ENCODE data around the gene ARHGAP32. TPM values are rescaled to one million over a fixed set of nuclear protein-coding genes. Genes with fewer than 3 reads are reported as not detected.
"Not testable (repeated sequence)": the region's sequence is repeated elsewhere in the genome, so short reads cannot be mapped to it uniquely, and the experiment has no call there.

The ARHGAP32 gene
- total and polyA plus RNA-seq, 4 experiments from 2014 or later: 0.18 to 9.6 (median 3.9) TPM

DNA sequence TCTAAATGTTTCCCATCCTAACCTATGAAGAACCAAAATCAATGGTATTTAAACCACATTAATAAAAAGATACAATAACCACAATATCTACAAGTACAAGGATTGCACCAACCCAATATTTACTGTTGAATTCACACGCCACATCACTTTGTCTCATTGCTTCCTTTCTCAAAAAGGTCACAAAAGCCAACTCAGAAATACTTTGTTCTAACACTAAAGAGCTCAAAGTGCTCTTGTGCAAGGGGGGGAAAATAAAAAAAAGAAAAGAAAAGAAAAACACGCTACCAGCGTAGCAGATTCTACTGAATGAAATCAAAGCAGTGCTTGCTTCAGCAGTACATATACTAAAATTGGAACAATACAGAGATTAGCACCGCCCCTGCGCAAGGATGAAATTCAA is 10.5 kb upstream of the ARHGAP32 start:
- POLR2A ChIA-PET (ENCODE audit: partially characterized antibody): no interaction called here
- Histone ChIP-seq H3K4me3 (ENCODE audit: low read length in 2 of 2) (no peak overlapping the region), H3K9me3 (ENCODE audit: control insufficient read depth in 1 of 2, low read length in 2 of 2) (no peaks in the 10 kb centered on the region), H3K27ac (ENCODE audit: low read depth, low read length) (no peak overlapping the region), H3K36me3 (ENCODE audit: insufficient read depth, low read length) (no peaks in the 10 kb centered on the region), H3K4me1 (ENCODE audit: insufficient read depth, low read length) (no peaks in the 10 kb centered on the region), H3K27me3 (ENCODE audit: insufficient read depth, low read length) (no peaks in the 10 kb centered on the region)
- H3K4me3 Mint-ChIP-seq: no peak overlapping the region
- no peak overlapping the region for H3K27ac Mint-ChIP-seq
- no peak for DNase-seq
- no peaks in the 10 kb centered on the region for H3K4me1 Mint-ChIP-seq
- peaks cover 0 to 3% of the 10 kb centered on the region in 2 donors for H3K36me3 Mint-ChIP-seq
- CTCF ChIA-PET (ENCODE audit: partially characterized antibody): no interaction called here
- H3K9me3 Mint-ChIP-seq: peaks cover 0 to 18% (median 14%) of the 10 kb centered on the region in 8 donors
- intact Hi-C loops (cut with micrococcal nuclease): no loop called here
- H3K27me3 Mint-ChIP-seq: no peaks in the 10 kb centered on the region

DNA sequence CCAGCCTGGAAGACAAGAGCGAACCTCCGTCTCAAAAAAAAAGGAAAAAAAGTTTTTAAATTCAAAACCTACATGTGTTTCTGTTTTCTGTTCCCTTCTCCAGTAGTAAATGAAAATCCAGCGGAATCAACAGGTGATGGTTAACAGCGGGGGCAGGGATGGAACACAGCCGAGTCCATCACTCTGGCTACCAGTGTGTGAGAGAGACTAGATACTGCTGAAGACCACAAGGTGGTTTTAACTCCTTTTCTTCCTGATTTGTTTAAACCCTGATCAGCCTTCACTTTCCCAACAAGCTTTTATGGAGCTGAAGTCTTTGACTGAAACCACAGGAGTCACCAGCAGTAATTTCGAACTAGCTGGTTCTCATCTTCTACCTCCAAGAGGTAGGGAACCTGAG is 3.6 kb upstream of the ARHGAP32 start:
- peaks cover 0 to 18% (median 13%) of the 10 kb centered on the region in 8 donors for H3K9me3 Mint-ChIP-seq
- Histone ChIP-seq H3K9me3 (ENCODE audit: control insufficient read depth in 1 of 2, low read length in 2 of 2) (no peaks in the 10 kb centered on the region), H3K27ac (ENCODE audit: low read depth, low read length) (no peak overlapping the region), H3K36me3 (ENCODE audit: insufficient read depth, low read length) (no peaks in the 10 kb centered on the region), H3K27me3 (ENCODE audit: insufficient read depth, low read length) (no peaks in the 10 kb centered on the region), H3K4me3 (ENCODE audit: low read length in 2 of 2) (no peak overlapping the region), H3K4me1 (ENCODE audit: insufficient read depth, low read length) (no peaks in the 10 kb centered on the region)
- H3K27me3 Mint-ChIP-seq: no peaks in the 10 kb centered on the region
- intact Hi-C loops (cut with micrococcal nuclease): no loop called here
- DNase-seq: no peak
- H3K4me1 Mint-ChIP-seq: no peaks in the 10 kb centered on the region
- no peak overlapping the region for H3K27ac Mint-ChIP-seq
- CTCF ChIA-PET (ENCODE audit: partially characterized antibody): no interaction called here
- H3K36me3 Mint-ChIP-seq: peaks cover 0 to 3% of the 10 kb centered on the region in 2 donors
- no peak overlapping the region for H3K4me3 Mint-ChIP-seq
- POLR2A ChIA-PET (ENCODE audit: partially characterized antibody): no interaction called here

DNA sequence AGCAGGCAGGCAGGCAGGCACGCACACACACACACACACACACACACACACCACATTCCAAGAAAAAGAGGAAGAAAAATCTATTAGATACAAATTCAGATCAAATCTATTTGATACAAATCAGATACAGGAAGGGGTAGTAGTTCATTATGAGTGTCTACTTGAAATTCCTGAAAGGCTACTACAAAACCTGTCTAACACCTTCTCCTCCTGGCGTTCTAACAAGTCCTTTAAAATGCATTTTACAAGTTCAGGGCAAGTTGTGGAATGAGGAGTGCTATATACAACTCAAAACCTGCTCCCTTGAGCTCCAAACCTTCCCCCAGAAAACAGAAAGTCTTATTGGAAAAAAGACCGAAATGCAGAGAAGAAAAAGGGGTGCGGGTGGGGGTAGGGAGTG is 476 bp downstream of the ARHGAP32 start:
- Histone ChIP-seq H3K27ac (ENCODE audit: low read depth, low read length) (no peak overlapping the region), H3K36me3 (ENCODE audit: insufficient read depth, low read length) (no peaks in the 10 kb centered on the region), H3K27me3 (ENCODE audit: insufficient read depth, low read length) (no peaks in the 10 kb centered on the region), H3K4me3 (ENCODE audit: low read length in 2 of 2) (no peak overlapping the region), H3K4me1 (ENCODE audit: insufficient read depth, low read length) (no peaks in the 10 kb centered on the region), H3K9me3 (ENCODE audit: control insufficient read depth in 1 of 2, low read length in 2 of 2) (no peaks in the 10 kb centered on the region)
- Mint-ChIP-seq H3K4me1 (no peaks in the 10 kb centered on the region), H3K27me3 (no peaks in the 10 kb centered on the region), H3K9me3 (peaks cover 0 to 11% (median 6%) of the 10 kb centered on the region in 8 donors), H3K4me3 (no peak overlapping the region), H3K36me3 (no peaks in the 10 kb centered on the region), H3K27ac (no peak overlapping the region)
- intact Hi-C loops (cut with micrococcal nuclease): no loop called here
- CTCF ChIA-PET (ENCODE audit: partially characterized antibody): no interaction called here
- no peak for DNase-seq
- POLR2A ChIA-PET (ENCODE audit: partially characterized antibody): no interaction called here

DNA sequence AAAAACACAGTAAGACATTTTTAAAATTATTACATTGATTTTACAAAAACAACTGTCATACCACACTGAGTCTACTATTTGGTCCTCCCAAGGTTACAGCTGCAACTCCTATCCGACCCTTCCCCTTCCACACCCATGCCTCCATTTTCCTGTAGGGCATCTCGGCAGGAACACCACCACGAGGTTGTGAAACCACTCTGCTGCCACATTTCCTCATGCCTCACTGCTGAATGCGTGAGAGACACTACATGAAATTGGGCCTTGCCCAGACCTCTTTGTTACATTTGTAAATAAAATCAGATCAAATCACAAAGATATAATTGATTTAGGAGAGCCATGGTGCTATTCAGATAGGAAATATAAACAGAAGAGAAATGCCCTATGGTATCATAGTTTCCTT is 2.0 kb downstream of the ARHGAP32 start:
- Histone ChIP-seq H3K4me1 (ENCODE audit: insufficient read depth, low read length) (no peaks in the 10 kb centered on the region), H3K27ac (ENCODE audit: low read depth, low read length) (no peak overlapping the region), H3K9me3 (ENCODE audit: control insufficient read depth in 1 of 2, low read length in 2 of 2) (no peaks in the 10 kb centered on the region), H3K36me3 (ENCODE audit: insufficient read depth, low read length) (no peaks in the 10 kb centered on the region), H3K27me3 (ENCODE audit: insufficient read depth, low read length) (no peaks in the 10 kb centered on the region), H3K4me3 (ENCODE audit: low read length in 2 of 2) (no peak overlapping the region)
- Mint-ChIP-seq H3K27me3 (no peaks in the 10 kb centered on the region), H3K4me3 (no peak overlapping the region), H3K27ac (no peak overlapping the region), H3K4me1 (no peaks in the 10 kb centered on the region), H3K36me3 (peaks cover 0 to 4% of the 10 kb centered on the region in 2 donors), H3K9me3 (peaks cover 0 to 14% (median 6%) of the 10 kb centered on the region in 8 donors)
- DNase-seq: no peak
- intact Hi-C loops (cut with micrococcal nuclease): no loop called here
- ChIA-PET CTCF (ENCODE audit: partially characterized antibody) (no interaction called here), POLR2A (ENCODE audit: partially characterized antibody) (no interaction called here)

DNA sequence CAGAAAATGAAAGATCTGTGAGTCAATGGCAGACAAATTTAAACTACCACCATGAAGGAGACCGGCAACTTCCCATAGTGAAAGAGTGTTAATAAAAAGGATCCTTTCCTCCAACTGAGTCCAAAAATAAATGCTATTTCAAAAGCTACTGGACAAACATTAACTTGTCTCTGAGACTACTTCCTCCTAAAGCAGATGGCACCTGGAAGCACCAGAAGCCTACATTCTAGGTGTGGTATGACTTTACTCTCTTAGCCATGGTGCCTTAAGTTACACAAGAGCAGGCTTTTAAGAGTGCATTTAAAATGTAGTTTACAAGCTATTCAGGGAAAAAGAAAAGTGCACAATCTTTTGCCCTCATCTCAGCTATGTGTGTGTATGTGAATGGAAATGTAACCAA is 2.5 kb downstream of the ARHGAP32 start:
- no peak for DNase-seq
- peaks cover 0 to 4% of the 10 kb centered on the region in 2 donors for H3K36me3 Mint-ChIP-seq
- no peaks in the 10 kb centered on the region for H3K27me3 ChIP-seq (ENCODE audit: insufficient read depth, low read length)
- H3K36me3 ChIP-seq (ENCODE audit: insufficient read depth, low read length): no peaks in the 10 kb centered on the region
- no peak overlapping the region for H3K4me3 ChIP-seq (ENCODE audit: low read length in 2 of 2)
- ChIA-PET POLR2A (ENCODE audit: partially characterized antibody) (no interaction called here), CTCF (ENCODE audit: partially characterized antibody) (no interaction called here)
- H3K4me1 ChIP-seq (ENCODE audit: insufficient read depth, low read length): no peaks in the 10 kb centered on the region
- no peaks in the 10 kb centered on the region for H3K4me1 Mint-ChIP-seq
- intact Hi-C loops (cut with micrococcal nuclease): no loop called here
- no peak overlapping the region for H3K27ac Mint-ChIP-seq
- no peak overlapping the region for H3K4me3 Mint-ChIP-seq
- no peaks in the 10 kb centered on the region for H3K9me3 ChIP-seq (ENCODE audit: control insufficient read depth in 1 of 2, low read length in 2 of 2)
- no peak overlapping the region for H3K27ac ChIP-seq (ENCODE audit: low read depth, low read length)
- H3K9me3 Mint-ChIP-seq: peaks cover 0 to 15% (median 7%) of the 10 kb centered on the region in 8 donors
- H3K27me3 Mint-ChIP-seq: no peaks in the 10 kb centered on the region

DNA sequence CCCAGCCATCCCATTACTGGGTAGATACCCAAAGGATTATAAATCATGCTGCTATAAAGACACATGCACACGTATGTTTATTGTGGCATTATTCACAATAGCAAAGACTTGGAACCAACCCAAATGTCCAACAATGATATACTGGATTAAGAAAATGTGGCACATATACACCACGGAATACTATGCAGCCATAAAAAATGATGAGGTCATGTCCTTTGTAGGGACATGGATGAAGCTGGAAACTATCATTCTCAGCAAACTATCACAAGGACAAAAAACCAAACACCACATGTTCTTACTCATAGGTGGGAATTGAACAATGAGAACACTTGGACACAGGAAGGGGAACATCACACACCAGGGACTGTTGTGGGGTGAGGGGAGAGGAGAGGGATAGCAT is 7.0 kb downstream of the ARHGAP32 start:
- H3K4me3 Mint-ChIP-seq; H3K4me1 Mint-ChIP-seq; H3K4me1 ChIP-seq (ENCODE audit: insufficient read depth, low read length); POLR2A ChIA-PET (ENCODE audit: partially characterized antibody); DNase-seq; intact Hi-C loops (cut with micrococcal nuclease); H3K36me3 Mint-ChIP-seq; H3K27ac ChIP-seq (ENCODE audit: low read depth, low read length); H3K27me3 Mint-ChIP-seq; H3K27me3 ChIP-seq (ENCODE audit: insufficient read depth, low read length); H3K27ac Mint-ChIP-seq; CTCF ChIA-PET (ENCODE audit: partially characterized antibody); H3K9me3 ChIP-seq (ENCODE audit: control insufficient read depth in 1 of 2, low read length in 2 of 2); H3K36me3 ChIP-seq (ENCODE audit: insufficient read depth, low read length); H3K4me3 ChIP-seq (ENCODE audit: low read length in 2 of 2): not testable (repeated sequence)
- peaks cover 0 to 19% (median 8%) of the 10 kb centered on the region in 8 donors for H3K9me3 Mint-ChIP-seq

DNA sequence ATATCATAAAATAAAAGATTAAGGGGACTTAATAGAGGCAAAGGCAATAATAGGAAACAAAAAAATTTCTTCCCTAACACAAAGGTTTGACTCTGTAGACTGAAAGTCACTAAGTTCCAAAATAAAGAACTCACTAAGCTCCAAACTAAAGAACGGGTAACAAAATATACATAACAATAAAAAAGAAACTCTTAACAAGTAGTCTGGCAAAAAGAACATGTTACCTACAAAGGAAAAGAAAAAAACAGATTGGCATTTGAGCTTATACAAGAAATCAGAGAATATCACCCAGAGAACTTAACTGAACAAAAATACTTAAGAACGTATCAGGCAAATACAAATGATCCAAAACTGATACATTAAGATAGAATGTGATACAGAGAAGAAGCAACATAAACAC is 7.5 kb downstream of the ARHGAP32 start:
- POLR2A ChIA-PET (ENCODE audit: partially characterized antibody): no interaction called here
- no peaks in the 10 kb centered on the region for H3K27me3 Mint-ChIP-seq
- CTCF ChIA-PET (ENCODE audit: partially characterized antibody): no interaction called here
- Histone ChIP-seq H3K4me3 (ENCODE audit: low read length in 2 of 2) (no peak overlapping the region), H3K36me3 (ENCODE audit: insufficient read depth, low read length) (no peaks in the 10 kb centered on the region), H3K27ac (ENCODE audit: low read depth, low read length) (no peak overlapping the region), H3K4me1 (ENCODE audit: insufficient read depth, low read length) (no peaks in the 10 kb centered on the region), H3K27me3 (ENCODE audit: insufficient read depth, low read length) (no peaks in the 10 kb centered on the region), H3K9me3 (ENCODE audit: control insufficient read depth in 1 of 2, low read length in 2 of 2) (no peaks in the 10 kb centered on the region)
- peaks cover 0 to 19% (median 8%) of the 10 kb centered on the region in 8 donors for H3K9me3 Mint-ChIP-seq
- no peak for DNase-seq
- H3K36me3 Mint-ChIP-seq: peaks cover 0 to 4% of the 10 kb centered on the region in 2 donors
- no peak overlapping the region for H3K27ac Mint-ChIP-seq
- H3K4me1 Mint-ChIP-seq: no peaks in the 10 kb centered on the region
- no peak overlapping the region for H3K4me3 Mint-ChIP-seq
- intact Hi-C loops (cut with micrococcal nuclease): no loop called here

DNA sequence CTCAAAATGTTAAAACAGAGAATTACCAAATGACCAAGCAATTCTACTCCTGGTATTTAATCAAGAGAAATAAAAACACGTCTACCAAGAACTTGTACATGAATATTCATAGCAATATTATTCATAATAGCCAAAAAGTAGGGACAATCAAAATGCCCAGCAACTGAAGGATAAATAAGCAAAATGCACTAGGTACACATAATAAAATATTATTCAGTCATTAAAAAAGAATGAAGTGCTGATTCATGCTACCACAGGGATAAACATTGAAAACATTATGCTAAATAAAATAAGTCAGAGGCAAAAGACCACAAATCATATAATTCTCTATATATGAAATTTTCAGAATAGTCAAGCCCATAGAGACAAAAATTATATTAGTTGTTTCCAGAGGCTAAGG is 24.8 kb downstream of the ARHGAP32 start:
- Histone ChIP-seq H3K9me3 (ENCODE audit: control insufficient read depth in 1 of 2, low read length in 2 of 2) (no peaks in the 10 kb centered on the region), H3K4me1 (ENCODE audit: insufficient read depth, low read length) (no peaks in the 10 kb centered on the region), H3K4me3 (ENCODE audit: low read length in 2 of 2) (no peak overlapping the region), H3K27ac (ENCODE audit: low read depth, low read length) (no peak overlapping the region), H3K27me3 (ENCODE audit: insufficient read depth, low read length) (no peaks in the 10 kb centered on the region), H3K36me3 (ENCODE audit: insufficient read depth, low read length) (no peaks in the 10 kb centered on the region)
- Mint-ChIP-seq H3K4me3 (no peak overlapping the region), H3K9me3 (peaks cover 2 to 67% (median 38%) of the 10 kb centered on the region in 8 donors), H3K4me1 (no peaks in the 10 kb centered on the region), H3K27ac (no peak overlapping the region), H3K27me3 (no peaks in the 10 kb centered on the region), H3K36me3 (peaks cover 3 to 8% of the 10 kb centered on the region in 2 donors)
- intact Hi-C loops (cut with micrococcal nuclease): no loop called here
- ChIA-PET POLR2A (ENCODE audit: partially characterized antibody) (no interaction called here), CTCF (ENCODE audit: partially characterized antibody) (no interaction called here)
- no peak for DNase-seq

Data from CD4-positive, alpha-beta memory T cell (primary cell).